Daoy (cell line): Measurements from ENCODE around the gene SHB. TPM values are rescaled to one million over a fixed set of nuclear protein-coding genes. Genes with fewer than 3 reads are reported as not detected.

Source experiments
- DNase-seq: peaks from one replicate; pipeline ENCODE4 v3.0.0-alpha.2; 2015; ENCODE audit warnings: low read depth
- total RNA-seq: library from RNA; depleted of rRNA; stranded (reverse); fragments of >200 nt; shearing (Covaris generic); gene quantifications from 2 replicates; pipeline ENCODE4 v1.2.3, GENCODE V29; 2014

The SHB gene
- total RNA-seq, 1 experiment from 2014 or later, result 27.4 TPM

GRCh38 chr9:38088006-38088925, 19.2 kb upstream of the SHB start:
- peak; percentile 78 for DNase-seq

GRCh38 chr9:38086496-38086895, 17.5 kb upstream of the SHB start:
- DNase-seq, result no peak

- DNase-seq, result no peak
Observed at GRCh38 chr9:38085308-38085707, 16.3 kb upstream of the SHB start.

- DNase-seq, result no peak
Observed at GRCh38 chr9:38084556-38084880, 15.5 kb upstream of the SHB start.

- DNase-seq, result no peak
Observed at GRCh38 chr9:38083858-38084555, 15.0 kb upstream of the SHB start.

GRCh38 chr9:38082446-38083287, 13.6 kb upstream of the SHB start:
- DNase-seq, result no peak

- DNase-seq, result peak; percentile 68
Observed at GRCh38 chr9:38081356-38082108, 12.5 kb upstream of the SHB start.

- DNase-seq, result peak; percentile 81
Observed at GRCh38 chr9:38079461-38080031, 10.5 kb upstream of the SHB start.

- no peak for DNase-seq
Observed at GRCh38 chr9:38075272-38075671, 6.2 kb upstream of the SHB start.

GRCh38 chr9:38074441-38074961, 5.5 kb upstream of the SHB start:
- peak; percentile 35 for DNase-seq

GRCh38 chr9:38073882-38074281, 4.9 kb upstream of the SHB start:
- DNase-seq, result no peak

GRCh38 chr9:38071470-38072134, 2.6 kb upstream of the SHB start:
- DNase-seq, result no peak

GRCh38 chr9:38067859-38068681, 957 bp downstream of the SHB start:
- peak; percentile 43 for DNase-seq

- DNase-seq, result peak; percentile 46
Observed at GRCh38 chr9:38066914-38067858, 1.8 kb downstream of the SHB start.

GRCh38 chr9:38066197-38066913, 2.7 kb downstream of the SHB start:
- DNase-seq, result peak; percentile 33

- DNase-seq, result no peak
Observed at GRCh38 chr9:38065369-38066075, 3.5 kb downstream of the SHB start.

GRCh38 chr9:38064842-38065368, 4.1 kb downstream of the SHB start:
- DNase-seq, result no peak
